Astrocyte (in vitro differentiated cells and primary cell): Measurements from ENCODE around the gene SMAD4.
"Not testable (repeated sequence)": the region's sequence is repeated elsewhere in the genome, so short reads cannot be mapped to it uniquely, and the experiment has no call there.

Source experiments
- EZH2 ChIP-seq: IDR thresholded peaks from 2 replicates; pipeline ENCODE4 v1.6.1; 2012; ENCODE audit warnings: mild to moderate bottlenecking, low read length, inconsistent platforms; ENCODE audit not compliant: insufficient read depth
- TF ChIP-seq, protein P1 (sequence below): IDR thresholded peaks from 2 replicates; pipeline ENCODE4 v1.5.1; 2011; ENCODE audit warnings: low read depth, mild to moderate bottlenecking, inconsistent platforms, low read length, moderate library complexity; ENCODE audit not compliant: insufficient read depth

DNA sequence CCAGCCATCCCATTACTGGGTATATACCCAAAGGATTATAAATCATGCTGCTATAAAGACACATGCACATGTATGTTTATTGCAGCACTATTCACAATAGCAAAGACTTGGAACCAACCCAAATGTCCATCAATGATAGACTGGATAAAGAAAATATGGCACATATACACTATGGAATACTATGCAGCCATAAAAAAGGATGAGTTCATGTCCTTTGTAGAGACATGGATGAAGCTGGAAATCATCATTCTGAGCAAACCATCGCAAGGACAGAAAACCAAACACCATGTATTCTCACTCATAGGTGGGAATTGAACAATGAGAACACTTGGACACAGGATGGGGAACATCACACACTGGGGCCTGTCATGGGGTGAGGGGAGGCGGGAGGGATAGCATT, 26.8 kb upstream of the SMAD4 start:
- TF ChIP-seq, protein P1, sequence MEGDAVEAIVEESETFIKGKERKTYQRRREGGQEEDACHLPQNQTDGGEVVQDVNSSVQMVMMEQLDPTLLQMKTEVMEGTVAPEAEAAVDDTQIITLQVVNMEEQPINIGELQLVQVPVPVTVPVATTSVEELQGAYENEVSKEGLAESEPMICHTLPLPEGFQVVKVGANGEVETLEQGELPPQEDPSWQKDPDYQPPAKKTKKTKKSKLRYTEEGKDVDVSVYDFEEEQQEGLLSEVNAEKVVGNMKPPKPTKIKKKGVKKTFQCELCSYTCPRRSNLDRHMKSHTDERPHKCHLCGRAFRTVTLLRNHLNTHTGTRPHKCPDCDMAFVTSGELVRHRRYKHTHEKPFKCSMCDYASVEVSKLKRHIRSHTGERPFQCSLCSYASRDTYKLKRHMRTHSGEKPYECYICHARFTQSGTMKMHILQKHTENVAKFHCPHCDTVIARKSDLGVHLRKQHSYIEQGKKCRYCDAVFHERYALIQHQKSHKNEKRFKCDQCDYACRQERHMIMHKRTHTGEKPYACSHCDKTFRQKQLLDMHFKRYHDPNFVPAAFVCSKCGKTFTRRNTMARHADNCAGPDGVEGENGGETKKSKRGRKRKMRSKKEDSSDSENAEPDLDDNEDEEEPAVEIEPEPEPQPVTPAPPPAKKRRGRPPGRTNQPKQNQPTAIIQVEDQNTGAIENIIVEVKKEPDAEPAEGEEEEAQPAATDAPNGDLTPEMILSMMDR: not testable (repeated sequence)
- TF ChIP-seq EZH2: not testable (repeated sequence)
